Prostate gland (tissue), 2 donors: ENCODE data around the gene TOMM5.

ENCODE experiments used
- CTCF ChIP-seq, 4 experiments: fragments of 200-600 bp in 2 of 4; fragments of 450-650 bp in 2 of 4; sonication (generic) in 2 of 4; IDR thresholded peaks; 1 replicate in 3 of 4; 2 replicates in 1 of 4; pipeline ENCODE4 v1.5.1; 2016 to 2019; ENCODE audit warnings: antibody characterized with exemption in 4 of 4, mild to moderate bottlenecking in 2 of 4, moderate library complexity in 2 of 4
- POLR2A ChIP-seq: fragments of 450-650 bp; IDR thresholded peaks from one replicate; pipeline ENCODE4 v1.6.1; 2016; ENCODE audit warnings: antibody characterized with exemption, mild to moderate bottlenecking
- POLR2AphosphoS5 ChIP-seq: sonication (generic); formaldehyde crosslinking; IDR thresholded peaks from one replicate; pipeline ENCODE4 v1.6.1; 2017; ENCODE audit warnings: antibody characterized with exemption

GRCh38 chr9:37575001-37575400 is 17.4 kb downstream of the TOMM5 start:
- TF ChIP-seq CTCF (IDR thresholded peaks at IDR 0.05), result no peak
- no peak for TF ChIP-seq POLR2A
- TF ChIP-seq POLR2AphosphoS5, result no peak
